Endodermal cell (in vitro differentiated cells): ENCODE results near the gene CD200R1L. TPM values are rescaled to one million over a fixed set of nuclear protein-coding genes. Genes with fewer than 3 reads are reported as not detected.
A peak's percentile ranks its signal among the peaks of the same experiment; 100 is the strongest.

Source experiments
- DNase-seq: peaks from one replicate; pipeline ENCODE4 v3.0.0-alpha.2; 2017
- H3K27ac ChIP-seq: 2 replicates; pipeline ENCODE4 v1.5.1; 2013; ENCODE audit warnings: mild to moderate bottlenecking, low read depth, low read length, moderate library complexity
- H3K27me3 ChIP-seq: 2 replicates; pipeline ENCODE4 v1.6.1; 2013; ENCODE audit warnings: mild to moderate bottlenecking, low read length, moderate library complexity; ENCODE audit not compliant: insufficient read depth, control insufficient read depth, poor library complexity, severe bottlenecking
- H3K36me3 ChIP-seq: 2 replicates; pipeline ENCODE4 v1.7.0; 2013; ENCODE audit warnings: mild to moderate bottlenecking, low read length, moderate library complexity; ENCODE audit not compliant: control insufficient read depth, insufficient read depth
- H3K4me1 ChIP-seq: one replicate; pipeline ENCODE4 v1.7.0; 2013; ENCODE audit warnings: low read length; ENCODE audit not compliant: control insufficient read depth, insufficient read depth
- H3K4me3 ChIP-seq: 2 replicates; pipeline ENCODE4 v1.5.1; 2013; ENCODE audit warnings: mild to moderate bottlenecking, low read length, moderate library complexity
- H3K9ac ChIP-seq: 2 replicates; pipeline ENCODE4 v1.6.1; 2013; ENCODE audit warnings: mild to moderate bottlenecking, low read length, moderate library complexity; ENCODE audit not compliant: poor library complexity, severe bottlenecking; ENCODE audit errors: extremely low read depth
- H3K9me3 ChIP-seq: 2 replicates; pipeline ENCODE4 v1.6.1; 2013; ENCODE audit warnings: mild to moderate bottlenecking, low read length, moderate library complexity; ENCODE audit not compliant: control insufficient read depth
- H3K27ac Mint-ChIP-seq: 2 replicates; pipeline ENCODE4 v1.8.0; 2020; ENCODE audit warnings: mixed read lengths
- H3K27me3 Mint-ChIP-seq: 2 replicates; pipeline ENCODE4 v1.8.0; 2021; ENCODE audit warnings: mild to moderate bottlenecking, mixed read lengths; ENCODE audit not compliant: insufficient read depth
- H3K36me3 Mint-ChIP-seq: 2 replicates; pipeline ENCODE4 v1.8.0; 2020; ENCODE audit warnings: low read depth, mixed read lengths
- H3K4me1 Mint-ChIP-seq: 2 replicates; pipeline ENCODE4 v1.8.0; 2020; ENCODE audit warnings: mixed read lengths
- H3K4me3 Mint-ChIP-seq: 2 replicates; pipeline ENCODE4 v1.8.0; 2020; ENCODE audit warnings: mild to moderate bottlenecking, moderate library complexity, mixed read lengths
- H3K9me3 Mint-ChIP-seq: 2 replicates; pipeline ENCODE4 v1.8.0; 2020; ENCODE audit warnings: mild to moderate bottlenecking, mixed read lengths
- CTCF ChIP-seq: fragments of 200-600 bp; sonication (generic); conservative IDR thresholded peaks from 2 replicates; pipeline ENCODE4 v1.5.0; 2021; ENCODE audit warnings: antibody characterized with exemption, mild to moderate bottlenecking
- WGBS, 2 experiments: methylation state at CpG; one replicate each; pipeline versions ENCODE4 v1.1.5 to v1.1.7; 2013; ENCODE audit warnings: missing lambda C conversion rate in 2 of 2, mixed read lengths in 1 of 2; ENCODE audit not compliant: insufficient coverage in 1 of 2, insufficient read length in 1 of 2; 5-methylcytosine and 5-hydroxymethylcytosine counted together
- long read RNA-seq, 4 experiments: library from polyadenylated mRNA in 2 of 4; library from RNA in 1 of 4; library from capped mRNA in 1 of 4; stranded (forward) in 3 of 4; unstranded in 1 of 4; transcript quantifications; one replicate each; pipeline ENCODE4 v2.0.0, GENCODE V29; 2020 to 2021; ENCODE audit warnings: inconsistent platforms in 1 of 4
- polyA plus RNA-seq, 2 experiments: library from polyadenylated mRNA; stranded (reverse); fragments of 50-300 nt; gene quantifications; one replicate each; pipeline ENCODE4 v1.2.3, GENCODE V29; 2013
- total RNA-seq, 2 donors: library from RNA; stranded (reverse); fragmentation: NEBNext Ultra II Directional in 1 of 2; extraction: Animal tissue kit (Norgen Biotek cat#: 25700) in 1 of 2; gene quantifications; 2 replicates in 1 of 2; 3 replicates in 1 of 2; pipeline ENCODE4 v1.2.1, GENCODE V29; 2021

The CD200R1L gene
- total RNA-seq = not detected
- not detected for polyA plus RNA-seq (2013, experiment 1 of 2)
- not detected for polyA plus RNA-seq (2013, experiment 2 of 2)
- long read RNA-seq, experiment 1 = 0 reads
- long read RNA-seq, experiment 2 = 0 reads
- long read RNA-seq, experiment 3 = 0 reads
- long read RNA-seq, experiment 4 = 0 reads

- no peak within 1 kb of the TSS for H3K27ac Mint-ChIP-seq
- WGBS, 2 experiments = 92 to 100% methylated on average over 2 of the region's 2 CpGs
Measured at GRCh38 chr3:112846764-112847163, at the start of gene CD200R1L. Gene CD200R1L (minus strand): TSS chr3:112846864. CDS start chr3:112829367, 17,497 bp downstream.

GRCh38 chr3:112894258-112894657 lies 47.6 kb upstream of the CD200R1L start:
- Histone ChIP-seq H3K27me3 (no peaks in the 10 kb centered on the region), H3K27ac (no peak overlapping the region), H3K36me3 (no peaks in the 10 kb centered on the region), H3K9me3 (no peaks in the 10 kb centered on the region), H3K4me3 (no peak overlapping the region), H3K4me1 (no peaks in the 10 kb centered on the region), H3K9ac (no peak overlapping the region)
- Mint-ChIP-seq H3K27me3 (no peaks in the 10 kb centered on the region), H3K4me1 (peaks cover 15% of the 10 kb centered on the region), H3K27ac (peak overlapping the region; percentile 90), H3K36me3 (no peaks in the 10 kb centered on the region), H3K9me3 (peaks cover 5% of the 10 kb centered on the region), H3K4me3 (no peak overlapping the region)
- DNase-seq = peak; percentile 83
- 74 to 75% methylated on average over 4 to 5 of the region's 5 CpGs for WGBS, 2 experiments
- no peak for TF ChIP-seq CTCF

More at GRCh38 chr3:112846764-112847163, at the start of gene CD200R1L:
- Mint-ChIP-seq H3K9me3 (peaks cover 27% of the 10 kb centered on the region), H3K4me3 (no peak within 1 kb of the TSS), H3K4me1 (no peaks in the 10 kb centered on the region), H3K36me3 (peaks cover 3% of the 10 kb centered on the region), H3K27me3 (no peaks in the 10 kb centered on the region)
- Histone ChIP-seq H3K27ac (no peak within 1 kb of the TSS), H3K9ac (no peak within 1 kb of the TSS), H3K4me3 (no peak within 1 kb of the TSS), H3K9me3 (peaks cover 13% of the 10 kb centered on the region), H3K4me1 (no peaks in the 10 kb centered on the region), H3K27me3 (no peaks in the 10 kb centered on the region), H3K36me3 (no peaks in the 10 kb centered on the region)
- no peak for TF ChIP-seq CTCF
- DNase-seq = no peak

GRCh38 chr3:112889357-112889756 lies 42.7 kb upstream of the CD200R1L start:
- no peaks in the 10 kb centered on the region for H3K36me3 Mint-ChIP-seq
- no peaks in the 10 kb centered on the region for H3K4me1 ChIP-seq
- peaks cover 5% of the 10 kb centered on the region for H3K9me3 Mint-ChIP-seq
- H3K27me3 ChIP-seq = no peaks in the 10 kb centered on the region
- H3K27ac Mint-ChIP-seq = peak overlapping the region; percentile 68
- no peaks in the 10 kb centered on the region for H3K27me3 Mint-ChIP-seq
- no peak overlapping the region for H3K4me3 ChIP-seq
- peak; percentile 53 for DNase-seq
- TF ChIP-seq CTCF = no peak
- no peaks in the 10 kb centered on the region for H3K9me3 ChIP-seq
- H3K4me3 Mint-ChIP-seq = no peak overlapping the region
- H3K9ac ChIP-seq = no peak overlapping the region
- no peaks in the 10 kb centered on the region for H3K36me3 ChIP-seq
- peaks cover 13% of the 10 kb centered on the region for H3K4me1 Mint-ChIP-seq
- H3K27ac ChIP-seq = no peak overlapping the region
- 71 to 83% methylated on average over 2 to 3 of the region's 3 CpGs for WGBS, 2 experiments
